T47D (cell line): Measurements from ENCODE around the gene CHST9.

Experiments
- DNase-seq, 2 experiments: peaks; one replicate each; pipeline versions ENCODE4 v3.0.0 to v3.0.0-alpha.2; 2011 to 2012; ENCODE audit warnings: low read depth in 1 of 2, low spot score in 1 of 2
- JUND ChIP-seq: IDR thresholded peaks from 2 replicates; pipeline ENCODE4 v1.6.1; 2012; ENCODE audit warnings: low read depth
- in situ Hi-C: cut with HindIII; loops from 2 replicates; pipeline ENCODE4 v1.10.0; 2016; ENCODE audit warnings: low sequenced_read_pairs, low pct_unique_long_range_greater_than_20kb

Gene CHST9

DNA sequence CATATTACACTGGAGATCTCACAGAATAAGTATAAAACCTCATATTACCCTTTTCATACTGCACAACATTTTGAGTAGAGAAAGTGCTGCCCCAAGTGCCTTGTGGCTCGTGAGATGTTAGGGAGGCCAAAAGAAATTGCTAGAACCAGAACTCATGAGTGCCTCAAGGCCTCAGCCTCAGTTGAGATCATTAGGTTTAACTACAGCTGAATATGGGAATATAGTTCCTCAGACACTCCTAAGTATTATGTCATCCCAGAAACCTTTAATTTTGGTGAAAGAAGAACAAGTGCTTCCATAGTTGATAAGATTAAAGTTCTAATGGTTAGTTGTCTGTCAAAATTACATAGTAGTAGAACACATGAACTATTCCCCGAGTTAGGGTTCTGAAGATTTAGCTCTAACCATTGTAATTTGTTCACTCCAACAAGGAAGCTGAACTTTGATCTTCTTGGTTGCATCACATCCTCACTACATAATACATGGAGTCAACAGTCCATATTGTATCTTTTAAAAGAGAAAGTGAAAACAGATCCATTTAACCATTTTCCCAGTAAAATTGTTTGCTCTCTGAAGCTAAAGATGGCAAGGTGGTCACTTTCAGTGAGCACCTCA, 310.0 kb downstream of the CHST9 start:
- DNase-seq, result no peak
- no peak for TF ChIP-seq JUND
- in situ Hi-C loops, result no loop called here

DNA sequence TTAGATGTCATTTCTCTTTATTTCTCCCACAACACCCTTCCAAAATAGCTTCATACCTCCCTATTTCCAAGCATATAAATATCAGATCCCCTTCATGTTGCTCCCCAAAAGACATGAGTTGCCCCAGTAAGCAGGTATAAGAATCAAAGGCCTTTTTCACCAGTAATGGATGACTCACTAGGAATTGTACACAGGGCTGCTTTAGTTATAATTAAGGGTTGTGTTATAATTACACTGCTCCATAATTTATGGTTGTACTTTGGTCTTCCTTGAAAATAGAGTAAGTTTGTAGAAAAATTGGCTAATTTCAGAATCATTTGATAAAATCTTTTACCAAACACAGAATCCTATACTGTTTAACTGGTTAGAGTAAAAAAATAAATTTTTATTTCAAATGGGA, 310.8 kb downstream of the CHST9 start:
- in situ Hi-C loops, result no loop called here
- DNase-seq, result no peak
- no peak for TF ChIP-seq JUND

DNA sequence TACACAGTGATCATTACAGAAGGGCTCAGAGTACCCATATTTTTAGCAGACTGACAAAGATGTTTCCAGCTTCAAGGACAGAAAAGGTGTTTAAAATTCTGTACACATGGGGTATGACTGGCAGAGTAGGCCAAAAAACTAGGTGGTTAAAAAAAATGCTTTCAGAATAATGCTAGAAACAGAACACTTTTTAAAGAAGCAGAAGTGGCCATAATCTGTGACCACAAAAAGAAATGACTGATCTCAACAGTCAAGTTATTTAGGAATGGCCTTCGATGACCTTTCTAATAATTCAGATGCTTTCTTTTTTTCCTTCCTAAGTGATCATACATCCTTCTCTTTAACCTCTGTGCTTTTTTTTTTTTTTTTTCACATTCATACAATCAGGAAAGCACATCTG, 315.5 kb downstream of the CHST9 start:
- TF ChIP-seq JUND, result no peak
- in situ Hi-C loops, result no loop called here
- no peak for DNase-seq

DNA sequence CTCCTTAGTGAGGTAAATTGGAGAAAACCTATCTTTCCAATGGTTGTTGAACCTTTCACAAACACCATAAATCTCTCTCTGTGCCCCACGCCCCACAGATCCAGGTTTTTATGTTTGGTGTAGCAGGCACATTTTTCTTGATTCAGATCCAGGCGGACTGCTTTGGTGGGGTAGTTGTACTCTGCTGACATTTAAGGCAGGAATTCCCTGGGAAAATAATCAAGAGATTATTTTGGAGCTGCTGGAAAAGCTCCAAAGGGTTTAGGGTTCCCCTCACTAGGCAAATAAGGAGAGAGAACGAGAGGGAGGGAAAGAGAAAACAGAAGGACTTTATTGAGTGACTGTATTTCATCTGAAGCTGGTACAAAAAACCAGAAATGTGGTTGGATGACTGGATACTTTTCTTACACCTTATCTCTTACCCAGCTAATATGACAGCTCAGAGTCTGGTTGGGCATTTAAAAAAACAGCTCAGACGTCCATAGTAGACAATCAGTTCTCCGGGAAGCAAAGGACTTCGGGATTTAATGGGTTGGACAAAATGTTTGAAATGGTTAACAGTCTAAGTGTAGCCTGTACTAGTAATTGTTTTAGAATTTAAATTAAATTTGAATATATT, 316.0 kb downstream of the CHST9 start:
- in situ Hi-C loops, result no loop called here
- no peak for TF ChIP-seq JUND
- no peak for DNase-seq

DNA sequence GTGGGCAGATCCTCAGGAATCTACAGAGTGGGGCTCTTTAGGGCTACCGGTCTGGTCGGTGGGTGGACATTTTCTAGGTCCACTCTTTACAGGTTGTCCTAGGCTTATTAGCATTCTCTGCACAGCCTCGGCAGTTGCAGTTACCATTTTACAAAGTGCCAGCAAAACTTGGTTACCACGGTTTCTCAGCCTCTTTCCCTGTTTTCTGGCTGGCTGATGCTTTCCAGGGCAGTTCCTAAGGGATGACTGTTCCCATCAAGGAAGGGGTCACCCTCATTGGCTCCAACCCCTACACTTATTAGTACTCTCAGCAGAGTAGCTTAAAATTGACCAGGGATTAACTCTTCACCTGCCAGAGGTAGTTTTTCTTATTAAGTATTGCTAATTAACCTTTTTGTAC, 317.6 kb downstream of the CHST9 start:
- no peak for DNase-seq
- no peak for TF ChIP-seq JUND
- in situ Hi-C loops, result no loop called here

DNA sequence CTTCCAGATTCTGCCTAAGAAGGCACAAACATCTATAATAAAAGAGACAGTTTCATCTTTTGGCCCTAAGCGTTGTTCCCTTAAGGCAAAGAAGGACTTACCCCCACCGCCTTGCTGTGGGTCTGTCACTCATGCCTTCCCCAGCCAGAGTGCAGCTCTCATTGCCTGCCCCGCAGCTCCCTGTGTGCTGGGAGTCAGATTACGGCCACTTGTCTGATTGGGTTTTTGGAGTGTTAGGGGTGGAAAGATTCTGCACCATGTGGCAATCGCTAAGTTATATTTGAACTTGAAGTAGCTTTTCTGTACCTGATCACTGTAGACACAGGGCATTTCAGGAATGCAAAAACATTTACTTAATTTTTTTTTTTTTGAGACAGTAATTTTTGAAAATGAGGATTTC, 319.6 kb downstream of the CHST9 start, which contains the start of gene AQP4:
Gene AQP4, minus strand, starts transcription at position 151 of the 400 bp plus-strand sequence. Its CDS starts 18 bp downstream, at position 133.
- TF ChIP-seq JUND, result no peak
- in situ Hi-C loops, result no loop called here

DNA sequence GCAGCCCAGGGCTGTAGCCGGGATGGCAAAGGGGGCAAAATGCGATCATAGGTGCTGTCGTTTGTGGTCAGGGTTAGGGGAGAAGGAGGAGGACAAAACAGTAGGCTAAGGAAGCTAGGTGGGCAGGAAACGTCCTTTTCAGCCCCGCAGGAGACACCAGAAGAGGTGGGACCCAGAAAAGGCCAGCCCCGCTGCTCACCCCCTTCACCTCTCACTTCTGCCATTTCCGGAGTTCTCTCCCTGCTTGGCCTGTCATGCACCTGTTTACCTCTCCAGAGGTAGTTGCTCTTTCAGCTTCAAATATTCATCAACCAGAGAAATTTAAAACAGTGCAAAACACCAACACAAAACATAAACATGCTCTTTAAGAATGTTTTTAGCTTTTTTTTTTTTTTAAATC, 320.4 kb downstream of the CHST9 start:
- in situ Hi-C loops, result no loop called here
- no peak for DNase-seq
- TF ChIP-seq JUND, result no peak

More for the DNA sequence above, 319.6 kb downstream of the CHST9 start, which contains the start of gene AQP4:
- DNase-seq, result peak in 1 of 2 experiments; percentile 21

DNA sequence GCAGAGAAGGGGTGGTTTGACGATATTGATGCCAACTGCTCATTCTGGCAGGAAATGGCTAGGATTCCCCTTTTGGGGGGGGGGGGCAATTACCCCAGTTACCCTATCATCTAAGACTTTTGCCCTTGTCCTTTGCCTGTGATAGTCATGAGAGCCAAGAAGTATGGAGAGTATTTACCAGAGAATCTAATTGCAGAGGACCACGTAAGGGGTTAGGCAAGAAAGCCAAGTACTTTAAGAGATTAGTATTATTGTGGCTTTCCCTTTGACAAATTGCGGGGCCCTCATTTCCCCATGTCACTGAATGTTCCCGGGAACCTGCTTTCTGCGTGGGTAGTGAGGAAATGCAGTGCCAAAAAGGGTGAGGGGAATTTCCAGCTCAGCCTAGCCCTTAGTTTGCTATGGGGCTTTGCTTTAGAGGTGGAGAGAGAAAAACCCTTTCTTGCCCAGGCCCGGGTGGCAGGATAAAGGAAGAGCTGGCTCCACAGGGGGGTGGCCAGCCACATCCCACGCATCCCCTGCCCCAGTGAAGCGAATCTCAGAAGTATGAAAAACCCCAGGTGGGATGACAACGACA, 321.1 kb downstream of the CHST9 start:
- TF ChIP-seq JUND, result no peak
- in situ Hi-C loops, result no loop called here
- no peak for DNase-seq

DNA sequence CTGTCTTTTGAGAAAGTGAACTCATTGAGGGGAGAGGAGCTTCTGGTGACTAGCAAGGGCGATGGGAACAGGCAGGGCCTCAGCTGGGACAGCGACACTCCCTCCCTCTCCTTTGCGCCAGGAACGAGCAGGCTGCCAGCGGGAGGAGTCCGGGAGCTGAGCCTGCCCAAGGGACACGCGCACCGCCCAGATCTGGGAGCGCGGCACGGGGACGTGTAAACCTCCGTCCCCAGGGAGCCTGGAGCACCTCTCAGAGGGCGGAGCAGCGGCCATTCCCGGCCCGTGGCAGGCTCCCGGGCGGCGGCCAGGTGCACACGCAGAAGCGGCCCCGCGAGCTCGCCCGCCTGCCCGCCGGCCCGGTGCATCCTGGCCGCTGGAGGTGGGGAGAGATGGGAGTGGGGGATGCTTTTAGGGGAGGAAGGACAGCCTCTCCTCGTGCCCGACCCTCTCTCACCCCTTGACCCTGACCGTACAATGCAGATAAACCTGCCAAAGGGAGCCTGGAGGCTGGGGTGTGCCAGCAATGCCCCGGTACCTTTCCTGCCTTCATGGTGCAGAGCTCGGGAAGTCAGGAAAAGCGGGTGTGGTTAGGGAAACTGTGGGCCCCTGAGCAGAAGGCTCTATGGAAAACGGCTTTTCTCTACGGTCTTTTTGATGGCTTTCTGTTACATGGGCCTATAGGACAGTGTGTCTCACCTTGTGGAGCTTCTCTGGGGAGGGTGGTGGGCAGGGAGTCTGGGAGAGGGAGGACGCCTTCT, 321.8 kb downstream of the CHST9 start:
- in situ Hi-C loops, result no loop called here
- peak; percentile 49 to 84 for DNase-seq

DNA sequence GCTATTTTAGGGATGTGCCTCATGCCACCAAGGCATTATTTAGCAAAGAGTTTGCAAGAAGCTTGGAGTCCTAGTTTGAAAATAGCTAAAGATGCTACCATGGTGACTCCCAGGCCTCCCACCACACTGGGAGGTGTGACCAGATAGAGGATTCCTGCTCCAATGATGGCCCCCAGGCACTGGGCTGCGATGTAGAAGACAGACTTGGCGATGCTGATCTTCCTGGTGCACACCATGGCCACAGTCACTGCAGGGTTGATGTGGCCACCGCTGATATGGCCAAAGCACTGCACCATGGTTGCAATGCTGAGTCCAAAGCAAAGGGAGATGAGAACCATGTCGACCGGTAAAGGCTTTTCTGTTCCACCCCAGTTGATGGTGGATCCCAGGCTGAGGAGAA, 323.0 kb downstream of the CHST9 start:
- in situ Hi-C loops, result no loop called here
- DNase-seq, result no peak
- TF ChIP-seq JUND, result no peak

More for the DNA sequence above, 321.8 kb downstream of the CHST9 start:
- TF ChIP-seq JUND, result no peak
